Breast epithelium (tissue), 4 donors: ENCODE measurements around the gene AMMECR1. TPM values are rescaled to one million over a fixed set of nuclear protein-coding genes. Genes with fewer than 3 reads are reported as not detected.
A peak's percentile ranks its signal among the peaks of the same experiment; 100 is the strongest.

Source experiments
- DNase-seq, 2 donors: peaks; one replicate each; pipeline ENCODE4 v3.0.0-alpha.2; 2019; ENCODE audit warnings: low spot score in 2 of 2
- H3K27ac ChIP-seq, 2 donors: fragments of 200-600 bp; sonication (generic) in 1 of 2; one replicate each; pipeline ENCODE4 v1.5.1; 2016 to 2019; ENCODE audit warnings: mild to moderate bottlenecking in 1 of 2
- H3K27me3 ChIP-seq, 2 donors: fragments of 200-600 bp; sonication (generic) in 1 of 2; one replicate each; pipeline versions ENCODE4 v1.5.1 to v1.6.0; 2017 to 2019; ENCODE audit warnings: control low read depth in 1 of 2, mild to moderate bottlenecking in 1 of 2
- H3K36me3 ChIP-seq: fragments of 200-600 bp; one replicate; pipeline ENCODE4 v1.5.1; 2019
- H3K4me1 ChIP-seq, 2 donors: fragments of 200-600 bp; sonication (generic); one replicate each; pipeline ENCODE4 v1.5.1; 2016 to 2019; ENCODE audit warnings: control low read depth in 1 of 2
- H3K4me3 ChIP-seq, 3 donors: fragments of 200-600 bp; sonication (generic); 1 replicate in 2 of 3; 2 replicates in 1 of 3; pipeline ENCODE4 v1.5.1; 2016 to 2019; ENCODE audit warnings: mild to moderate bottlenecking in 3 of 3, moderate library complexity in 2 of 3
- H3K9me3 ChIP-seq, 2 donors: fragments of 200-600 bp; sonication (generic) in 1 of 2; one replicate each; pipeline ENCODE4 v1.5.1; 2016 to 2019; ENCODE audit warnings: control low read depth in 1 of 2
- CTCF ChIP-seq, 3 donors: fragments of 450-650 bp; IDR thresholded peaks; one replicate each; pipeline ENCODE4 v1.5.1; 2016 to 2017; ENCODE audit warnings: antibody characterized with exemption in 3 of 3, mild to moderate bottlenecking in 3 of 3, moderate library complexity in 3 of 3
- POLR2A ChIP-seq: fragments of 450-650 bp; IDR thresholded peaks from one replicate; pipeline ENCODE4 v1.6.1; 2016; ENCODE audit warnings: antibody characterized with exemption, mild to moderate bottlenecking, moderate library complexity
- POLR2AphosphoS5 ChIP-seq, 3 donors: sonication (generic); formaldehyde crosslinking; IDR thresholded peaks; one replicate each; pipeline ENCODE4 v1.6.1; 2017; ENCODE audit warnings: antibody characterized with exemption in 3 of 3
- intact Hi-C: fragments of 100-400 bp; cut with DNase I; formaldehyde crosslinking; loops from one replicate; pipeline ENCODE4 v1.15.1; 2023; ENCODE audit warnings: low total_unique reads
- total RNA-seq, 3 donors: library from RNA; depleted of rRNA; stranded (reverse); fragments of >200 nt; gene quantifications; one replicate each; pipeline ENCODE4 v1.1.0, GENCODE V29; 2016

AMMECR1 gene
- total RNA-seq, 3 donors from 2014 or later, result 4.3 to 8.2 (median 6.6) TPM

GRCh38 chrX:110153896-110154295, 164.0 kb downstream of the AMMECR1 start:
- intact Hi-C loops, result no loop called here

GRCh38 chrX:110153244-110153643, 164.6 kb downstream of the AMMECR1 start:
- no peak overlapping the region for H3K4me3 ChIP-seq
- no peak for TF ChIP-seq POLR2AphosphoS5 (IDR thresholded peaks at IDR 0.05)
- TF ChIP-seq CTCF (IDR thresholded peaks at IDR 0.05), result no peak
- H3K9me3 ChIP-seq, result no peaks in the 10 kb centered on the region
- H3K36me3 ChIP-seq, result no peaks in the 10 kb centered on the region
- no peaks in the 10 kb centered on the region for H3K4me1 ChIP-seq
- H3K27ac ChIP-seq, result no peak overlapping the region
- intact Hi-C loops, result no loop called here
- no peak for DNase-seq
- peaks cover 0 to 55% of the 10 kb centered on the region in 2 donors for H3K27me3 ChIP-seq

More at GRCh38 chrX:110153896-110154295, 164.0 kb downstream of the AMMECR1 start:
- H3K4me3 ChIP-seq, result no peak overlapping the region
- no peak overlapping the region for H3K27ac ChIP-seq
- DNase-seq, result no peak
- H3K9me3 ChIP-seq, result no peaks in the 10 kb centered on the region
- H3K4me1 ChIP-seq, result no peaks in the 10 kb centered on the region
- no peaks in the 10 kb centered on the region for H3K36me3 ChIP-seq
- TF ChIP-seq POLR2AphosphoS5 (IDR thresholded peaks at IDR 0.05) (no peak), POLR2A (no peak)
- H3K27me3 ChIP-seq, result peaks cover 0 to 55% of the 10 kb centered on the region in 2 donors

- intact Hi-C loops, result no loop called here
- no peak overlapping the region for H3K4me3 ChIP-seq
- H3K27ac ChIP-seq, result no peak overlapping the region
- H3K36me3 ChIP-seq, result no peaks in the 10 kb centered on the region
- H3K4me1 ChIP-seq, result no peaks in the 10 kb centered on the region
- TF ChIP-seq CTCF (IDR thresholded peaks at IDR 0.05) (peak in 2 of 3 donors; percentile 38 to 69), POLR2AphosphoS5 (IDR thresholded peaks at IDR 0.05) (no peak), POLR2A (no peak)
- peaks cover 0 to 11% of the 10 kb centered on the region in 2 donors for H3K27me3 ChIP-seq
- no peaks in the 10 kb centered on the region for H3K9me3 ChIP-seq
- no peak for DNase-seq
Measured at GRCh38 chrX:110146521-110146920, 171.4 kb downstream of the AMMECR1 start.

GRCh38 chrX:110145854-110146253, 172.0 kb downstream of the AMMECR1 start:
- Histone ChIP-seq H3K4me1 (no peaks in the 10 kb centered on the region), H3K9me3 (no peaks in the 10 kb centered on the region), H3K27ac (no peak overlapping the region), H3K4me3 (no peak overlapping the region), H3K36me3 (no peaks in the 10 kb centered on the region), H3K27me3 (peaks cover 0 to 11% of the 10 kb centered on the region in 2 donors)
- no peak for DNase-seq
- intact Hi-C loops, result no loop called here
- TF ChIP-seq POLR2A (no peak), CTCF (IDR thresholded peaks at IDR 0.05) (peak in 2 of 3 donors; percentile 21 to 40), POLR2AphosphoS5 (IDR thresholded peaks at IDR 0.05) (no peak)

- no peaks in the 10 kb centered on the region for H3K9me3 ChIP-seq
- peaks cover 0 to 12% of the 10 kb centered on the region in 2 donors for H3K27me3 ChIP-seq
- no peak for DNase-seq
- H3K4me1 ChIP-seq, result no peaks in the 10 kb centered on the region
- no peaks in the 10 kb centered on the region for H3K36me3 ChIP-seq
- H3K4me3 ChIP-seq, result no peak overlapping the region
- no peak for TF ChIP-seq CTCF (IDR thresholded peaks at IDR 0.05)
- no peak for TF ChIP-seq POLR2A
- TF ChIP-seq POLR2AphosphoS5 (IDR thresholded peaks at IDR 0.05), result no peak
- H3K27ac ChIP-seq, result no peak overlapping the region
- intact Hi-C loops, result no loop called here
Measured at GRCh38 chrX:110145311-110145710, 172.6 kb downstream of the AMMECR1 start.

Other genes with a start within 250 kb of the AMMECR1 start
- under 1 TPM in 2 of 3 donors, not detected in 1; 0.15 to 0.32 TPM for gene RTL9, start 40.8 kb upstream of the AMMECR1 start, total RNA-seq